CD4-positive, alpha-beta T cell (primary cell): ENCODE measurements around the gene ZNF141. TPM values are rescaled to one million over a fixed set of nuclear protein-coding genes. Genes with fewer than 3 reads are reported as not detected.
"Not testable (repeated sequence)": the region's sequence is repeated elsewhere in the genome, so short reads cannot be mapped to it uniquely, and the experiment has no call there.

Source experiments
- ATAC-seq: fragments of 200-7000 bp; cut with Tn5 transposase; one replicate; pipeline ENCODE4 v1.10.0; 2022; ENCODE audit warnings: mild to moderate bottlenecking; ENCODE audit not compliant: poor library complexity
- CTCF ChIA-PET: fragments of 350-600 bp; sonication (Branson Sonifier 250); formaldehyde crosslinking; loops from one replicate; lab custom pipeline; 2021; ENCODE audit warnings: antibody characterized with exemption, inconsistent platforms; lab: Charles Lee
- POLR2A ChIA-PET: fragments of 350-600 bp; sonication (Branson Sonifier 250); formaldehyde crosslinking; loops from one replicate; lab custom pipeline; 2021; ENCODE audit warnings: antibody characterized with exemption, inconsistent platforms; lab: Charles Lee
- DNase-seq, 14 experiments: peaks; one replicate each; pipeline ENCODE4 v3.0.0-alpha.2; 2013 to 2020; ENCODE audit warnings: mixed read lengths in 2 of 14
- H3K27ac ChIP-seq, 2 donors: one replicate each; pipeline versions ENCODE4 v1.5.1 to v1.7.0; 2013; ENCODE audit warnings: low read length in 2 of 2, low read depth in 1 of 2, mild to moderate bottlenecking in 1 of 2
- H3K27me3 ChIP-seq, 2 experiments: 1 replicate in 1 of 2; 2 replicates in 1 of 2; pipeline versions ENCODE4 v1.6.1 to v1.7.0; 2013; ENCODE audit warnings: low read length in 2 of 2, control low read depth in 1 of 2, mild to moderate bottlenecking in 1 of 2, moderate library complexity in 1 of 2; ENCODE audit not compliant: insufficient read depth in 2 of 2, control insufficient read depth in 1 of 2
- H3K36me3 ChIP-seq: one replicate; pipeline ENCODE4 v1.6.1; 2013; ENCODE audit warnings: low read length, control low read depth; ENCODE audit not compliant: insufficient read depth
- H3K4me1 ChIP-seq: one replicate; pipeline ENCODE4 v1.6.1; 2013; ENCODE audit warnings: low read length, control low read depth; ENCODE audit not compliant: insufficient read depth
- H3K4me3 ChIP-seq: one replicate; pipeline ENCODE4 v1.5.1; 2013; ENCODE audit warnings: mild to moderate bottlenecking, low read length, moderate library complexity
- H3K9me3 ChIP-seq, 2 experiments: 1 replicate in 1 of 2; 2 replicates in 1 of 2; pipeline versions ENCODE4 v1.6.1 to v1.7.0; 2013; ENCODE audit warnings: low read length in 2 of 2, mild to moderate bottlenecking in 2 of 2, control low read depth in 1 of 2, moderate library complexity in 1 of 2; ENCODE audit not compliant: control insufficient read depth in 1 of 2, insufficient read depth in 1 of 2
- H3K27ac Mint-ChIP-seq: one replicate; pipeline ENCODE4 v1.8.0; 2020; ENCODE audit warnings: mixed read lengths
- H3K27me3 Mint-ChIP-seq: one replicate; pipeline ENCODE4 v1.8.0; 2021; ENCODE audit warnings: mixed read lengths
- H3K36me3 Mint-ChIP-seq: one replicate; pipeline ENCODE4 v1.8.0; 2021; ENCODE audit warnings: low read depth, mixed read lengths
- H3K4me1 Mint-ChIP-seq: one replicate; pipeline ENCODE4 v1.8.0; 2021; ENCODE audit warnings: low read depth, mixed read lengths
- H3K4me3 Mint-ChIP-seq: one replicate; pipeline ENCODE4 v1.8.0; 2020; ENCODE audit warnings: mild to moderate bottlenecking, mixed read lengths
- H3K9me3 Mint-ChIP-seq: one replicate; pipeline ENCODE4 v1.8.0; 2020; ENCODE audit warnings: mixed read lengths
- intact Hi-C, 2 experiments: fragments of 100-400 bp; cut with DNase I in 1 of 2; cut with micrococcal nuclease in 1 of 2; formaldehyde crosslinking; loops; one replicate each; pipeline versions ENCODE4 v1.15.1 to v1.9.0; 2023 to 2025; cut with DNase I, micrococcal nuclease
- total RNA-seq, 174 experiments: library from RNA in 2 of 174; stranded (reverse) in 2 of 174; gene quantifications; one replicate each; pipeline ENCODE4 v1.2.3 and lab custom pipeline; 2021 to 2026
- TF ChIP-seq, protein P1 (sequence below): fragments of 200-600 bp; IDR thresholded peaks from one replicate; pipeline ENCODE4 v1.8.0; 2022; ENCODE audit warnings: antibody characterized with exemption, mild to moderate bottlenecking

Gene ZNF141
- total RNA-seq, 2 experiments from 2014 or later: 13.6 to 13.7 TPM

DNA sequence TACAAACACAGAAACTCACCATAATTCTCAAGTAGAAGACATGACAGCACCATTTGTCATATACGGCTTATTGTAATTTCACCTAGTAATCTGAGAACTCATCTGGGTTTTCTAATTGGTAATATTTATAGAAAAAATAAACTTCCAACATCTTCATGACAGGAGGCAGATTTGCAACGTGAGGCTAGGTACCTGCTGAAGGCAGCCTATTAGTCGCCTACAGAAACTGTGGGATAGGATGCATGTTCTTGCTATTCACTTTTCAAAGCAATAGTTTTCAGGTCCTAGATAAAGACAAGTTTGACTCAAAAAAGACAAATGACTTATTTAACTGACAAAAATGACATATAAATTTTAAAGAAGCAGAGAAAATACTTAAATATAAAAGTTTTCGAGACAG lies 35.2 kb upstream of the ZNF141 start:
- ChIA-PET CTCF (no interaction called here), POLR2A (no interaction called here)
- H3K4me3 Mint-ChIP-seq: no peak overlapping the region
- Histone ChIP-seq H3K4me3 (no peak overlapping the region), H3K36me3 (no peaks in the 10 kb centered on the region), H3K27me3 (peaks cover 16 to 21% of the 10 kb centered on the region in 2 experiments), H3K27ac (no peak overlapping the region), H3K4me1 (peaks cover 8% of the 10 kb centered on the region), H3K9me3 (peaks cover 35 to 47% of the 10 kb centered on the region in 2 experiments)
- H3K4me1 Mint-ChIP-seq: peaks cover 6% of the 10 kb centered on the region
- intact Hi-C loops: no loop called here
- no peak for ATAC-seq
- peaks cover 23% of the 10 kb centered on the region for H3K36me3 Mint-ChIP-seq
- peaks cover 20% of the 10 kb centered on the region for H3K9me3 Mint-ChIP-seq
- H3K27ac Mint-ChIP-seq: no peak overlapping the region
- peaks cover 36% of the 10 kb centered on the region for H3K27me3 Mint-ChIP-seq
- TF ChIP-seq, protein P1, sequence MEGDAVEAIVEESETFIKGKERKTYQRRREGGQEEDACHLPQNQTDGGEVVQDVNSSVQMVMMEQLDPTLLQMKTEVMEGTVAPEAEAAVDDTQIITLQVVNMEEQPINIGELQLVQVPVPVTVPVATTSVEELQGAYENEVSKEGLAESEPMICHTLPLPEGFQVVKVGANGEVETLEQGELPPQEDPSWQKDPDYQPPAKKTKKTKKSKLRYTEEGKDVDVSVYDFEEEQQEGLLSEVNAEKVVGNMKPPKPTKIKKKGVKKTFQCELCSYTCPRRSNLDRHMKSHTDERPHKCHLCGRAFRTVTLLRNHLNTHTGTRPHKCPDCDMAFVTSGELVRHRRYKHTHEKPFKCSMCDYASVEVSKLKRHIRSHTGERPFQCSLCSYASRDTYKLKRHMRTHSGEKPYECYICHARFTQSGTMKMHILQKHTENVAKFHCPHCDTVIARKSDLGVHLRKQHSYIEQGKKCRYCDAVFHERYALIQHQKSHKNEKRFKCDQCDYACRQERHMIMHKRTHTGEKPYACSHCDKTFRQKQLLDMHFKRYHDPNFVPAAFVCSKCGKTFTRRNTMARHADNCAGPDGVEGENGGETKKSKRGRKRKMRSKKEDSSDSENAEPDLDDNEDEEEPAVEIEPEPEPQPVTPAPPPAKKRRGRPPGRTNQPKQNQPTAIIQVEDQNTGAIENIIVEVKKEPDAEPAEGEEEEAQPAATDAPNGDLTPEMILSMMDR: no peak
- DNase-seq: no peak

DNA sequence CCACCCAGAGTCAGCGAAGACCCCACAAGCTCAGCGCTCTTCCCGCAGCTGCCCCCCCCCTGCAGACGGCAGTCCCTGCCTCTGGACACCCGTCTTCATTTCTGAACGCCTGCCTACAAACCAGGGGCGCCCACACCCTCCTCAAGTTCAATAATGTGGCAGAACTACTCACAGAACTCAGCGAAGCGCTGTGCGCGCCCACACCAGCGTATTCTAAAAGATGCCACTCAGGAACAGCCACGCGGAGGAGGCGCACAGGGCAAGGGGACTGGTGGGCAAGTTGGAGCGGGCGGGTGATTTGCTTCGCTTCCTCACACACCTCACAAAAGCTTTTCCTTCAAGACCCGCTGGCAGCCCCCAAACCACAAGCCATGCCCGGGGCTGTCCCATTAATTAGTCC lies 33.1 kb upstream of the ZNF141 start:
- H3K27ac Mint-ChIP-seq, intact Hi-C loops, CTCF ChIA-PET, H3K4me1 Mint-ChIP-seq, H3K4me3 ChIP-seq, H3K4me1 ChIP-seq, POLR2A ChIA-PET, DNase-seq, H3K4me3 Mint-ChIP-seq, H3K27ac ChIP-seq, H3K36me3 ChIP-seq, ATAC-seq: not testable (repeated sequence)
- H3K9me3 ChIP-seq: peaks cover 38 to 59% of the 10 kb centered on the region in 2 experiments
- H3K36me3 Mint-ChIP-seq: peaks cover 23% of the 10 kb centered on the region
- peaks cover 17% of the 10 kb centered on the region for H3K9me3 Mint-ChIP-seq
- H3K27me3 ChIP-seq: peaks cover 16 to 21% of the 10 kb centered on the region in 2 experiments
- H3K27me3 Mint-ChIP-seq: peaks cover 36% of the 10 kb centered on the region

DNA sequence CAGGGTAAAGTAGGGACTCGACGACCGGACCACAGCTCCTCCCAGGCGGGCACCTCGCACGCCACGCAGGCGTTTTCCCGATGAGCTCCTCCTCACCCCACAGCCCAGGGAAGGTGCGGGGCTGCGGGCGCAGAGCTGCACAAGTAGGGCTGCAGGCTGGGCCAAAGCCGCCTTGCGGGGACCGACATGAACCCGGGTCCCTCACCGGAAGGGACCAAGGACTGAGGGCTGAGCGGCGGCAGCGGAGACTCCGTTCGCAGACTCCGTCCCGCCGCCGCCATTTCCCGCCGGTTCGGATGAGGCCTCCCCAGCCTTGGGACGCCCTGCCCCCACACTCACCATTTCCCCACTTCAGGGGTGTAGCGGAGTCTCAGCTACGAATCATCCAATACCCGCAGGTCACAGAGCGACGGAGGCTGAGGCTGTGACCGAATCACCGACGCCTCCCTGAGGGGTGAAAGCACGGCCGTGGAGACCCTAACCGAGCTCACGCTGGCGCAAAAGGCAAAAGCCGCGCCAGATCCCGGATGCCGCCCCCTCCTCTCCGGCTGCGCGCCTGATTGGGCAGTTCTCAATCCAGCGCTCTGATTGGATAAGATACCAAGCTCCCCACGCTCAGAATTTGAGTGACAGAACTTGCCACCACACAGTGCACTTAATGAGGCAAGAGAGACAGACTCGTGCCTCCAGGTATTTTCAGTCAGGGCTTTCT lies 32.5 kb upstream of the ZNF141 start, which contains the start of gene ZNF732:
Gene ZNF732, minus strand, starts transcription at position 506 of the 712 bp plus-strand sequence. Its CDS starts 164 bp downstream, at position 342.
- Histone ChIP-seq H3K9me3 (peaks cover 38 to 59% of the 10 kb centered on the region in 2 experiments), H3K4me1 (peaks cover 8% of the 10 kb centered on the region), H3K4me3 (no peak within 1 kb of the TSS), H3K27me3 (peaks cover 16 to 21% of the 10 kb centered on the region in 2 experiments), H3K36me3 (no peaks in the 10 kb centered on the region), H3K27ac (no peak within 1 kb of the TSS)
- intact Hi-C loops: no loop called here
- Mint-ChIP-seq H3K9me3 (peaks cover 17% of the 10 kb centered on the region), H3K36me3 (peaks cover 23% of the 10 kb centered on the region), H3K4me3 (no peak within 1 kb of the TSS), H3K27me3 (peaks cover 36% of the 10 kb centered on the region), H3K4me1 (peaks cover 6% of the 10 kb centered on the region), H3K27ac (no peak within 1 kb of the TSS)
- TF ChIP-seq, protein P1: no peak
- no peak for DNase-seq
- ChIA-PET CTCF (no interaction called here), POLR2A (no interaction called here)
- no peak for ATAC-seq
